ENCODE measurements around the gene FFAR3. TPM values are rescaled to one million over a fixed set of nuclear protein-coding genes. Genes with fewer than 3 reads are reported as not detected.
A peak's percentile ranks its signal among the peaks of the same experiment; 100 is the strongest.

The FFAR3 gene, protein sequence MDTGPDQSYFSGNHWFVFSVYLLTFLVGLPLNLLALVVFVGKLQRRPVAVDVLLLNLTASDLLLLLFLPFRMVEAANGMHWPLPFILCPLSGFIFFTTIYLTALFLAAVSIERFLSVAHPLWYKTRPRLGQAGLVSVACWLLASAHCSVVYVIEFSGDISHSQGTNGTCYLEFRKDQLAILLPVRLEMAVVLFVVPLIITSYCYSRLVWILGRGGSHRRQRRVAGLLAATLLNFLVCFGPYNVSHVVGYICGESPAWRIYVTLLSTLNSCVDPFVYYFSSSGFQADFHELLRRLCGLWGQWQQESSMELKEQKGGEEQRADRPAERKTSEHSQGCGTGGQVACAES
- total RNA-seq = 1 to 10 TPM; 1.1 to 1.2 TPM

GRCh38 chr19:35357867-35358573 lies at the start of gene FFAR3:
Gene FFAR3 (plus strand): TSS chr19:35358460. CDS start chr19:35358891, 431 bp downstream.
- DNase-seq (peak; percentile 32), ATAC-seq (peak; percentile 38)
- ChIA-PET CTCF (interaction anchor here (0.6 to 2.4 kb wide), 11 partner anchors 10 to 162 kb away, joined by 3 to 12 read pairs (median 3); partner anchors contain the start of gene FFAR1), POLR2A (interaction anchor here (0.8 kb wide), 1 partner anchor 11 kb away, joined by 4 read pairs; no protein-coding TSS in a partner anchor)
- intact Hi-C loops (cut with micrococcal nuclease) = no loop called here
- Mint-ChIP-seq H3K27me3 (peaks cover 7% of the 10 kb centered on the region), H3K9me3 (no peaks in the 10 kb centered on the region), H3K27ac (peak within 1 kb of the TSS; percentile 65), H3K36me3 (ENCODE audit: low read depth) (no peaks in the 10 kb centered on the region), H3K4me1 (ENCODE audit: low read depth) (peaks cover 9% of the 10 kb centered on the region), H3K4me3 (peak within 1 kb of the TSS; percentile 49)
- TF ChIP-seq, protein P1, sequence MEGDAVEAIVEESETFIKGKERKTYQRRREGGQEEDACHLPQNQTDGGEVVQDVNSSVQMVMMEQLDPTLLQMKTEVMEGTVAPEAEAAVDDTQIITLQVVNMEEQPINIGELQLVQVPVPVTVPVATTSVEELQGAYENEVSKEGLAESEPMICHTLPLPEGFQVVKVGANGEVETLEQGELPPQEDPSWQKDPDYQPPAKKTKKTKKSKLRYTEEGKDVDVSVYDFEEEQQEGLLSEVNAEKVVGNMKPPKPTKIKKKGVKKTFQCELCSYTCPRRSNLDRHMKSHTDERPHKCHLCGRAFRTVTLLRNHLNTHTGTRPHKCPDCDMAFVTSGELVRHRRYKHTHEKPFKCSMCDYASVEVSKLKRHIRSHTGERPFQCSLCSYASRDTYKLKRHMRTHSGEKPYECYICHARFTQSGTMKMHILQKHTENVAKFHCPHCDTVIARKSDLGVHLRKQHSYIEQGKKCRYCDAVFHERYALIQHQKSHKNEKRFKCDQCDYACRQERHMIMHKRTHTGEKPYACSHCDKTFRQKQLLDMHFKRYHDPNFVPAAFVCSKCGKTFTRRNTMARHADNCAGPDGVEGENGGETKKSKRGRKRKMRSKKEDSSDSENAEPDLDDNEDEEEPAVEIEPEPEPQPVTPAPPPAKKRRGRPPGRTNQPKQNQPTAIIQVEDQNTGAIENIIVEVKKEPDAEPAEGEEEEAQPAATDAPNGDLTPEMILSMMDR (IDR thresholded peaks at IDR 0.05) = no peak

- Mint-ChIP-seq H3K36me3 (ENCODE audit: low read depth) (no peaks in the 10 kb centered on the region), H3K27ac (no peak overlapping the region), H3K4me3 (no peak overlapping the region), H3K4me1 (ENCODE audit: low read depth) (no peaks in the 10 kb centered on the region), H3K27me3 (no peaks in the 10 kb centered on the region), H3K9me3 (no peaks in the 10 kb centered on the region)
- TF ChIP-seq, protein P1 (IDR thresholded peaks at IDR 0.05) = no peak
- intact Hi-C loops (cut with micrococcal nuclease) = no loop called here
- CTCF ChIA-PET = interaction anchor here (0.7 kb wide), 1 partner anchor 13 kb away, joined by 3 read pairs; no protein-coding TSS in a partner anchor
- DNase-seq (no peak), ATAC-seq (no peak)
- POLR2A ChIA-PET = no interaction called here
These were observed 49.4 kb upstream of the FFAR3 start for GRCh38 chr19:35308910-35309309.

DNA sequence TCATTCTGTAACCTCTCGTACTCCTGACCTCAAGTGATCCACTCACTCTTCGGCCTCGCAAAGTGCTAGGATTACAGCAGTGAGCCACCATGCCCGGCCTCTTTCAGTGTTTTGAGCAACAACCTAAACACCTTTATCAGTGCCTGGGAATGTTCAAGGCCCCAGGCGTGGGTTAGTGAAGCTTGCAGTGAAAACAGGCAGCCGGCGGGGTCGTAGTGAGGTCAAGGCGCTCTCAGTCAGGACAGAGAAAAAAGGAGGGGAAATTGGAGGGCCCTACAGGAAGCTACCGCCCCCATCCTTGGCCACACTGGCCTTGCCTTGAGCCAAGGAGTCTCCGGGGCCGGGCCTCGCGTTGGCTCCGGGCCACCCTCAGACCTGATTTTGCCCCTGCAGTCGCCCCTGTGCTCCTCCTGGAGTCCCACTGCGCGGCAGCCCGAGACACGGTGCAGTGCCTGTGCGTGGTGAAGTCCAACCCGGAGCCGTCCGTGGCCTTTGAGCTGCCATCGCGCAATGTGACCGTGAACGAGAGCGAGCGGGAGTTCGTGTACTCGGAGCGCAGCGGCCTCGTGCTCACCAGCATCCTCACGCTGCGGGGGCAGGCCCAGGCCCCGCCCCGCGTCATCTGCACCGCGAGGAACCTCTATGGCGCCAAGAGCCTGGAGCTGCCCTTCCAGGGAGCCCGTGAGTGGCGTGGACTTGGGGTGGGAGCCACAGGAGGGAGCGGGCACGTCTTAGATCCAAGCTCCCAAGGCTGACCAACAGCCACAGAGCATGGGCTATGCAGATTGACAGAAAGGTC lies 48.6 kb upstream of the FFAR3 start:
- Mint-ChIP-seq H3K27ac (no peak overlapping the region), H3K9me3 (no peaks in the 10 kb centered on the region), H3K27me3 (no peaks in the 10 kb centered on the region), H3K4me3 (no peak overlapping the region), H3K36me3 (ENCODE audit: low read depth) (no peaks in the 10 kb centered on the region), H3K4me1 (ENCODE audit: low read depth) (no peaks in the 10 kb centered on the region)
- DNase-seq = no peak
- POLR2A ChIA-PET = no interaction called here
- CTCF ChIA-PET = no interaction called here
- TF ChIP-seq, protein P1 (IDR thresholded peaks at IDR 0.05) = no peak
- intact Hi-C loops (cut with micrococcal nuclease) = no loop called here
- no peak for ATAC-seq

- Mint-ChIP-seq H3K4me1 (ENCODE audit: low read depth) (no peaks in the 10 kb centered on the region), H3K4me3 (no peak overlapping the region), H3K27me3 (no peaks in the 10 kb centered on the region), H3K27ac (no peak overlapping the region), H3K36me3 (ENCODE audit: low read depth) (no peaks in the 10 kb centered on the region), H3K9me3 (no peaks in the 10 kb centered on the region)
- ATAC-seq (peak; percentile 37), DNase-seq (peak; percentile 20)
- TF ChIP-seq, protein P1 (IDR thresholded peaks at IDR 0.05) = no peak
- CTCF ChIA-PET = no interaction called here
- intact Hi-C loops (cut with micrococcal nuclease) = no loop called here
- POLR2A ChIA-PET = no interaction called here
These were observed 47.9 kb upstream of the FFAR3 start for GRCh38 chr19:35310331-35310730.
